Mononuclear cell (primary cell): ENCODE data around the gene EYS. TPM values are rescaled to one million over a fixed set of nuclear protein-coding genes. Genes with fewer than 3 reads are reported as not detected.
"Not testable (repeated sequence)": the region's sequence is repeated elsewhere in the genome, so short reads cannot be mapped to it uniquely, and the experiment has no call there.

ENCODE experiments used
- H3K27me3 ChIP-seq: 2 replicates; pipeline ENCODE4 v1.6.0; 2011; ENCODE audit warnings: low read length, control low read depth; ENCODE audit not compliant: insufficient read depth
- H3K4me1 ChIP-seq: 2 replicates; pipeline ENCODE4 v1.5.1; 2011; ENCODE audit warnings: mild to moderate bottlenecking, low read length, control low read depth; ENCODE audit not compliant: insufficient read depth
- H3K4me3 ChIP-seq: 2 replicates; pipeline ENCODE4 v1.5.1; 2011; ENCODE audit warnings: mild to moderate bottlenecking, low read length, moderate library complexity
- H3K9me3 ChIP-seq: 2 replicates; pipeline ENCODE4 v1.5.1; 2011; ENCODE audit warnings: low read depth, mild to moderate bottlenecking, control low read depth, low read length
- total RNA-seq: library from RNA; depleted of rRNA; stranded (reverse); fragments of >200 nt; gene quantifications from one replicate; pipeline ENCODE4 v1.2.3, GENCODE V29; 2012

EYS gene
- total RNA-seq, 1 donor, result under 0.01 TPM

- no peaks in the 10 kb centered on the region for H3K4me1 ChIP-seq
- no peaks in the 10 kb centered on the region for H3K27me3 ChIP-seq
- peaks cover 6% of the 10 kb centered on the region for H3K9me3 ChIP-seq
- H3K4me3 ChIP-seq, result no peak overlapping the region
These were observed 256.6 kb downstream of the EYS start for GRCh38 chr6:65450451-65450850.

- Histone ChIP-seq H3K4me1 (no peaks in the 10 kb centered on the region), H3K27me3 (no peaks in the 10 kb centered on the region), H3K9me3 (peaks cover 6% of the 10 kb centered on the region), H3K4me3 (no peak overlapping the region)
These were observed 257.1 kb downstream of the EYS start for GRCh38 chr6:65449926-65450325.

GRCh38 chr6:65448866-65449265 lies 258.2 kb downstream of the EYS start:
- Histone ChIP-seq H3K4me3 (no peak overlapping the region), H3K9me3 (peaks cover 6% of the 10 kb centered on the region), H3K4me1 (no peaks in the 10 kb centered on the region), H3K27me3 (no peaks in the 10 kb centered on the region)

GRCh38 chr6:65436281-65436680 lies 270.7 kb downstream of the EYS start:
- no peaks in the 10 kb centered on the region for H3K27me3 ChIP-seq
- no peak overlapping the region for H3K4me3 ChIP-seq
- no peaks in the 10 kb centered on the region for H3K9me3 ChIP-seq
- no peaks in the 10 kb centered on the region for H3K4me1 ChIP-seq

- no peaks in the 10 kb centered on the region for H3K27me3 ChIP-seq
- no peaks in the 10 kb centered on the region for H3K9me3 ChIP-seq
- no peaks in the 10 kb centered on the region for H3K4me1 ChIP-seq
- no peak overlapping the region for H3K4me3 ChIP-seq
These were observed 290.4 kb downstream of the EYS start for GRCh38 chr6:65416621-65417020.

GRCh38 chr6:65410309-65410708 lies 296.7 kb downstream of the EYS start:
- H3K4me3 ChIP-seq, result no peak overlapping the region

GRCh38 chr6:65402564-65402963 lies 304.5 kb downstream of the EYS start:
- Histone ChIP-seq H3K9me3 (peaks cover 4% of the 10 kb centered on the region), H3K4me1 (no peaks in the 10 kb centered on the region), H3K4me3 (no peak overlapping the region), H3K27me3 (no peaks in the 10 kb centered on the region)

More at GRCh38 chr6:65410309-65410708, 296.7 kb downstream of the EYS start:
- no peaks in the 10 kb centered on the region for H3K27me3 ChIP-seq
- no peaks in the 10 kb centered on the region for H3K9me3 ChIP-seq
- no peaks in the 10 kb centered on the region for H3K4me1 ChIP-seq

GRCh38 chr6:65399355-65400084 lies 307.5 kb downstream of the EYS start:
- Histone ChIP-seq H3K4me1 (no peaks in the 10 kb centered on the region), H3K27me3 (no peaks in the 10 kb centered on the region), H3K9me3 (peaks cover 5% of the 10 kb centered on the region), H3K4me3 (no peak overlapping the region)

- no peaks in the 10 kb centered on the region for H3K27me3 ChIP-seq
- peaks cover 9% of the 10 kb centered on the region for H3K9me3 ChIP-seq
- H3K4me3 ChIP-seq, result no peak overlapping the region
- H3K4me1 ChIP-seq, result no peaks in the 10 kb centered on the region
These were observed 308.2 kb downstream of the EYS start for GRCh38 chr6:65398851-65399250.

- Histone ChIP-seq H3K27me3 (no peaks in the 10 kb centered on the region), H3K4me3 (no peak overlapping the region), H3K4me1 (no peaks in the 10 kb centered on the region), H3K9me3 (no peaks in the 10 kb centered on the region)
These were observed 356.5 kb downstream of the EYS start for GRCh38 chr6:65350530-65350929.

GRCh38 chr6:65302655-65303054 lies 404.4 kb downstream of the EYS start:
- H3K4me3 ChIP-seq, H3K4me1 ChIP-seq, H3K9me3 ChIP-seq, H3K27me3 ChIP-seq: not testable (repeated sequence)

GRCh38 chr6:65299236-65299635 lies 407.8 kb downstream of the EYS start:
- no peaks in the 10 kb centered on the region for H3K9me3 ChIP-seq
- no peaks in the 10 kb centered on the region for H3K27me3 ChIP-seq
- H3K4me3 ChIP-seq, result no peak overlapping the region
- H3K4me1 ChIP-seq, result no peaks in the 10 kb centered on the region

GRCh38 chr6:65295812-65296211 lies 411.2 kb downstream of the EYS start:
- Histone ChIP-seq H3K9me3 (no peaks in the 10 kb centered on the region), H3K27me3 (no peaks in the 10 kb centered on the region), H3K4me1 (no peaks in the 10 kb centered on the region), H3K4me3 (no peak overlapping the region)

GRCh38 chr6:65289491-65289890 lies 417.5 kb downstream of the EYS start:
- Histone ChIP-seq H3K27me3 (no peaks in the 10 kb centered on the region), H3K9me3 (no peaks in the 10 kb centered on the region), H3K4me1 (no peaks in the 10 kb centered on the region), H3K4me3 (no peak overlapping the region)

GRCh38 chr6:65285275-65285674 lies 421.8 kb downstream of the EYS start:
- H3K9me3 ChIP-seq, result no peaks in the 10 kb centered on the region
- H3K4me3 ChIP-seq, result no peak overlapping the region
- no peaks in the 10 kb centered on the region for H3K4me1 ChIP-seq
- no peaks in the 10 kb centered on the region for H3K27me3 ChIP-seq

GRCh38 chr6:65280060-65280459 lies 427.0 kb downstream of the EYS start:
- H3K4me3 ChIP-seq, result no peak overlapping the region
- H3K9me3 ChIP-seq, result no peaks in the 10 kb centered on the region
- H3K27me3 ChIP-seq, result no peaks in the 10 kb centered on the region
- H3K4me1 ChIP-seq, result no peaks in the 10 kb centered on the region
